HepG2 (cell line): Measurements from ENCODE around the gene RALY. TPM values are rescaled to one million over a fixed set of nuclear protein-coding genes. Genes with fewer than 3 reads are reported as not detected.

Experiments
- ATM ChIP-seq: fragments of 450-650 bp; IDR thresholded peaks from 2 replicates; pipeline ENCODE4 v1.7.1; 2017; ENCODE audit warnings: mild to moderate bottlenecking, borderline replicate concordance
- CENPT ChIP-seq: sonication (generic); formaldehyde crosslinking; IDR thresholded peaks from 2 replicates; pipeline ENCODE4 v1.8.0; 2022; ENCODE audit warnings: low read depth, mild to moderate bottlenecking, moderate library complexity, missing genetic modification reagents
- CERS6 ChIP-seq: sonication (generic); formaldehyde crosslinking; IDR thresholded peaks from 2 replicates; pipeline ENCODE4 v1.5.0; 2020; ENCODE audit warnings: missing genetic modification reagents
- HOXA9 ChIP-seq: sonication (generic); formaldehyde crosslinking; IDR thresholded peaks from 2 replicates; pipeline ENCODE4 v1.8.1; 2022; ENCODE audit warnings: missing genetic modification reagents, mild to moderate bottlenecking, moderate library complexity, borderline replicate concordance
- JUND ChIP-seq: sonication (generic); formaldehyde crosslinking; IDR thresholded peaks from 2 replicates; pipeline ENCODE4 v1.8.0; 2022; ENCODE audit warnings: mild to moderate bottlenecking, missing genetic modification reagents
- KDM5B ChIP-seq: sonication (generic); formaldehyde crosslinking; IDR thresholded peaks from 2 replicates; pipeline ENCODE4 v1.4.0; 2020; ENCODE audit warnings: missing genetic modification reagents, mild to moderate bottlenecking, borderline replicate concordance
- MATR3 ChIP-seq: sonication (generic); formaldehyde crosslinking; IDR thresholded peaks from 2 replicates; pipeline ENCODE4 v1.4.0; 2020; ENCODE audit warnings: missing genetic modification reagents
- MED1 ChIP-seq: sonication (generic); formaldehyde crosslinking; IDR thresholded peaks from 2 replicates; pipeline ENCODE4 v1.4.0; 2020; ENCODE audit warnings: missing genetic modification reagents
- MTERF4 ChIP-seq: sonication (generic); formaldehyde crosslinking; IDR thresholded peaks from 2 replicates; pipeline ENCODE4 v1.8.0; 2023; ENCODE audit warnings: mild to moderate bottlenecking, missing genetic modification reagents
- MXD1 ChIP-seq: sonication (generic); formaldehyde crosslinking; IDR thresholded peaks from 2 replicates; pipeline ENCODE4 v1.4.0; 2020; ENCODE audit warnings: mild to moderate bottlenecking, missing genetic modification reagents
- NR2F6 ChIP-seq, 2 experiments: IDR thresholded peaks; 2 replicates each; pipeline ENCODE4 v1.6.1; 2016; ENCODE audit warnings: antibody characterized with exemption in 1 of 2, mild to moderate bottlenecking in 1 of 2
- PAXIP1 ChIP-seq: sonication (generic); formaldehyde crosslinking; conservative IDR thresholded peaks from 2 replicates; pipeline ENCODE4 v1.4.0; 2020; ENCODE audit warnings: mild to moderate bottlenecking, missing genetic modification reagents, moderate library complexity
- RBAK ChIP-seq: sonication (generic); formaldehyde crosslinking; IDR thresholded peaks from 2 replicates; pipeline ENCODE4 v1.5.1; 2020; ENCODE audit warnings: mild to moderate bottlenecking, missing genetic modification reagents
- RBM22 ChIP-seq: fragments of 200-400 bp; formaldehyde crosslinking; optimal IDR thresholded peaks from 2 replicates; pipeline ENCODE3; 2017; ENCODE audit warnings: mild to moderate bottlenecking, low read length, moderate library complexity
- TIGD3 ChIP-seq: sonication (generic); formaldehyde crosslinking; IDR thresholded peaks from 2 replicates; pipeline ENCODE4 v1.5.1; 2020; ENCODE audit warnings: mild to moderate bottlenecking, missing genetic modification reagents, borderline replicate concordance
- TP53 ChIP-seq: sonication (generic); formaldehyde crosslinking; conservative IDR thresholded peaks from 2 replicates; pipeline ENCODE4 v1.4.0; 2020; ENCODE audit warnings: missing genetic modification reagents
- ZBTB7B ChIP-seq: sonication (generic); formaldehyde crosslinking; IDR thresholded peaks from 2 replicates; pipeline ENCODE4 v1.4.0; 2020; ENCODE audit warnings: missing genetic modification reagents
- ZFP41 ChIP-seq: sonication (generic); formaldehyde crosslinking; IDR thresholded peaks from 2 replicates; pipeline ENCODE4 v1.4.0; 2020; ENCODE audit warnings: mild to moderate bottlenecking, missing genetic modification reagents, borderline replicate concordance
- ZNF329 ChIP-seq: sonication (generic); formaldehyde crosslinking; IDR thresholded peaks from 2 replicates; pipeline ENCODE4 v1.9.0; 2021; ENCODE audit warnings: low read depth, mild to moderate bottlenecking, missing genetic modification reagents
- ZNF83 ChIP-seq: sonication (generic); formaldehyde crosslinking; IDR thresholded peaks from 2 replicates; pipeline ENCODE4 v1.4.0; 2020; ENCODE audit warnings: missing genetic modification reagents, mild to moderate bottlenecking, borderline replicate concordance
- ZSCAN21 ChIP-seq: sonication (generic); formaldehyde crosslinking; IDR thresholded peaks from 2 replicates; pipeline ENCODE4 v1.8.0; 2022; ENCODE audit warnings: mild to moderate bottlenecking, missing genetic modification reagents, moderate library complexity, borderline replicate concordance
- polyA plus RNA-seq, 8 experiments: library from polyadenylated mRNA; depleted of rRNA in 3 of 8; stranded (reverse) in 7 of 8; unstranded in 1 of 8; fragments of >200 nt; fragmentation: Illumina TruSeq in 4 of 8; extraction: Trizol in 4 of 8; gene quantifications; 2 replicates each; pipeline versions ENCODE4 v1.2.1 to v1.2.3, GENCODE V29; 2011 to 2016; ENCODE audit warnings: low read depth in 4 of 8, missing spikeins in 1 of 8, mixed read lengths in 1 of 8; ENCODE audit not compliant: insufficient read depth in 1 of 8
- total RNA-seq, 5 experiments: library from RNA; depleted of rRNA; stranded (reverse); fragments of >200 nt; fragmentation: Illumina TruSeq; extraction: Trizol; gene quantifications; 2 replicates each; pipeline ENCODE4 v1.2.3, GENCODE V29; 2016; ENCODE audit warnings: low read depth in 1 of 5

The RALY gene
- total and polyA plus RNA-seq, 2 of the 13 experiments (the other 11 are each of a cell fraction or from before 2014, with no cell fraction given): 178 to 186 TPM

- TF ChIP-seq KDM5B (no peak), JUND (no peak), ZFP41 (CRISPR knock-in tag) (no peak; the same call in 1 of the 2 replicates), TIGD3 (no peak), ATM (no peak), CERS6 (CRISPR knock-in tag) (0 out of 2 replicates have a peak, but pooled peaks have one; percentile 29), MED1 (CRISPR knock-in tag) (no peak), ZSCAN21 (CRISPR knock-in tag) (no peak), TP53 (CRISPR knock-in tag) (no peak), NR2F6 (IDR thresholded peaks at IDR 0.05) (no peak), NR2F6 (CRISPR knock-in tag; IDR thresholded peaks at IDR 0.05) (0 out of 2 replicates have a peak, but pooled peaks have one; percentile 12), CENPT (CRISPR knock-in tag) (no peak), ZNF329 (no peak), ZNF83 (CRISPR knock-in tag) (no peak), PAXIP1 (CRISPR knock-in tag) (no peak), MTERF4 (no peak), MXD1 (CRISPR knock-in tag) (no peak), RBM22 (peak; percentile 90), MATR3 (CRISPR knock-in tag) (no peak), HOXA9 (CRISPR knock-in tag) (no peak), ZBTB7B (CRISPR knock-in tag) (0 out of 2 replicates have a peak, but pooled peaks have one; percentile 25), RBAK (CRISPR knock-in tag) (no peak)
These were observed 28.6 kb downstream of the RALY start (continued) for GRCh38 chr20:34022151-34022838.
